22Rv1 (cell line): ENCODE data around the gene TRAF4.

Experiments used
- ZFX ChIP-seq: fragments of 450-650 bp; IDR thresholded peaks from 2 replicates; pipeline ENCODE4 v1.6.1; 2017; ENCODE audit warnings: antibody characterized with exemption, borderline replicate concordance
- TF ChIP-seq, protein P1 (sequence below): fragments of 450-650 bp; IDR thresholded peaks from 2 replicates; pipeline ENCODE4 v1.5.1; 2017; ENCODE audit warnings: mild to moderate bottlenecking

DNA sequence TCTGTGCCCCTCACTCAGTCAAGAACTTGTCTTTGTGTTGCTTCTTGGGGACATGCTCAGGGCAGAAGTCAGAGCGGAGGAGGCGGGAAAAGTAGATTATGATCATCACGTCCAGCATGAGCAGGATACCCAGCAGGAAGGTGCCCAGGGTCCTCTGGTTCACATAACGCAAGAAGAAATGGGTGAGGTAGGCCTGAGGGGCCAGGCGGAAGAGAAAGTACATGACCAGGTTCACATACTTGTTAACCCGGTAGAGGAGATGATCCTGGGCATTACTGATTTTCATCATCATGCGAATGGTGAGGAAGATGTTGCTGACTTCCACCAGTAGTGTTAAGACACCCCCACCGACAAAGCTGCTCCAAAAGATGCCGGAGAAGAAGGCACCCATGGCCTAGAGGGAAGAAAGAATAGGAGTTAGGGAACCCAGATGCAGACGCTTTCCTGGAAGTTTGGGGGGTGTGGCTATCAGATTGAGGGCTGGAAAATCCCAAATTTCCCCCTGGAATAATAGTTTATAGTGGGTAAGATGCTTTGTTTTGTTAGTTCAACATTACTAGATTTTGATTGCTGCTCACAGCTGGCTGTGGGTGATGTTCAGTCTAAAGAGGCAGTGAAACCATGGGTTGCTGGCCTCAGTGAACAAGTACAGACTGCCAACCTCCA is 19.2 kb upstream of the TRAF4 start:
- TF ChIP-seq, protein P1, sequence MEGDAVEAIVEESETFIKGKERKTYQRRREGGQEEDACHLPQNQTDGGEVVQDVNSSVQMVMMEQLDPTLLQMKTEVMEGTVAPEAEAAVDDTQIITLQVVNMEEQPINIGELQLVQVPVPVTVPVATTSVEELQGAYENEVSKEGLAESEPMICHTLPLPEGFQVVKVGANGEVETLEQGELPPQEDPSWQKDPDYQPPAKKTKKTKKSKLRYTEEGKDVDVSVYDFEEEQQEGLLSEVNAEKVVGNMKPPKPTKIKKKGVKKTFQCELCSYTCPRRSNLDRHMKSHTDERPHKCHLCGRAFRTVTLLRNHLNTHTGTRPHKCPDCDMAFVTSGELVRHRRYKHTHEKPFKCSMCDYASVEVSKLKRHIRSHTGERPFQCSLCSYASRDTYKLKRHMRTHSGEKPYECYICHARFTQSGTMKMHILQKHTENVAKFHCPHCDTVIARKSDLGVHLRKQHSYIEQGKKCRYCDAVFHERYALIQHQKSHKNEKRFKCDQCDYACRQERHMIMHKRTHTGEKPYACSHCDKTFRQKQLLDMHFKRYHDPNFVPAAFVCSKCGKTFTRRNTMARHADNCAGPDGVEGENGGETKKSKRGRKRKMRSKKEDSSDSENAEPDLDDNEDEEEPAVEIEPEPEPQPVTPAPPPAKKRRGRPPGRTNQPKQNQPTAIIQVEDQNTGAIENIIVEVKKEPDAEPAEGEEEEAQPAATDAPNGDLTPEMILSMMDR = no peak
- TF ChIP-seq ZFX = no peak
